Right renal cortex interstitium (tissue), 3 donors: ENCODE data around the gene CDH19. TPM values are rescaled to one million over a fixed set of nuclear protein-coding genes. Genes with fewer than 3 reads are reported as not detected.
"Not testable (repeated sequence)": the region's sequence is repeated elsewhere in the genome, so short reads cannot be mapped to it uniquely, and the experiment has no call there.

Experiments
- DNase-seq, 3 donors: peaks; one replicate each; pipeline ENCODE4 v3.0.0-alpha.2; 2013; ENCODE audit warnings: low read depth in 3 of 3, low spot score in 2 of 3
- polyA plus RNA-seq, 3 donors: library from polyadenylated mRNA; unstranded; fragments of 120-200 nt; gene quantifications; one replicate each; pipeline ENCODE4 v1.2.1, GENCODE V29; 2013; ENCODE audit not compliant: insufficient read length in 3 of 3

CDH19 gene
- polyA plus RNA-seq, 3 donors, result 0.14 to 0.32 (median 0.23) TPM

DNA sequence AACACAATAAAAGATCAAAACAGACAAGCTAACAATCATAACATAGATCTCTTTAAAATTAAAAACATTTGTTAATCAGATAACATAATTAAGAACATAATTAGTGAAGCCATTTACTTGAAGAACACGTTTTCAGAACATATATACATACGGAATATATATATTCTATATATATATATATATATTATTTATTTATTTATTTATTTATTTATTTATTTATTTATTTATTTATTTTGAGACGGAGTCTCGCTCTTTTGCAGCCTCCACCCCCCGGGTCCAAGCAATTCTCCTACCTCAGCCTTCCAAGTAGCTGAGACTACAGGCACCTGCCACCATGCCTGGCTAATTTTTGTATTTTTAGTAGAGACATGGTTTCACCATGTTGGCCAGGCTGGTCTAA, 137.7 kb downstream of the CDH19 start:
- not testable (repeated sequence) for DNase-seq

GRCh38 chr18:66461344-66461743, 142.5 kb downstream of the CDH19 start:
- no peak for DNase-seq

GRCh38 chr18:66457245-66457644, 146.6 kb downstream of the CDH19 start:
- DNase-seq, result no peak
